ENCODE results near the gene EVC2.

DNA sequence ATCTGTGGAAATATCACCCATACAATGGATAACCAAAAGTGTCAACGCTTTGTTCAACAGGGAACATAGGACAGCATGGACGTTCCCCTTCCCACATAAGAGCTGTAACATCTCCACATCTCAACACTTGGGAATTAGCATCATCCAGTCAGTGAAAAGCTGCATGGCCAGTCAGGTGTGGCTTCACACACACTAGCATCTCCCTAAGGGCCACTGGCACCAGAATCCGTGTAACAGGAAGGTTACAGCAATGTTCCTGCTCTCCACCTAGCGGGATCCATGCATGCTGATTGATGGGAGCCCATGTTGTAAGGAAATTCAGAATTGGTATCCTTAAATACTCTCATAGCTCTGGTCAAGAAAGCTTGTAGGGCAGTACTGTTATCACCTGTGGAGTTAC is 78.8 kb downstream of the EVC2 start:
- TF ChIP-seq, protein P1, sequence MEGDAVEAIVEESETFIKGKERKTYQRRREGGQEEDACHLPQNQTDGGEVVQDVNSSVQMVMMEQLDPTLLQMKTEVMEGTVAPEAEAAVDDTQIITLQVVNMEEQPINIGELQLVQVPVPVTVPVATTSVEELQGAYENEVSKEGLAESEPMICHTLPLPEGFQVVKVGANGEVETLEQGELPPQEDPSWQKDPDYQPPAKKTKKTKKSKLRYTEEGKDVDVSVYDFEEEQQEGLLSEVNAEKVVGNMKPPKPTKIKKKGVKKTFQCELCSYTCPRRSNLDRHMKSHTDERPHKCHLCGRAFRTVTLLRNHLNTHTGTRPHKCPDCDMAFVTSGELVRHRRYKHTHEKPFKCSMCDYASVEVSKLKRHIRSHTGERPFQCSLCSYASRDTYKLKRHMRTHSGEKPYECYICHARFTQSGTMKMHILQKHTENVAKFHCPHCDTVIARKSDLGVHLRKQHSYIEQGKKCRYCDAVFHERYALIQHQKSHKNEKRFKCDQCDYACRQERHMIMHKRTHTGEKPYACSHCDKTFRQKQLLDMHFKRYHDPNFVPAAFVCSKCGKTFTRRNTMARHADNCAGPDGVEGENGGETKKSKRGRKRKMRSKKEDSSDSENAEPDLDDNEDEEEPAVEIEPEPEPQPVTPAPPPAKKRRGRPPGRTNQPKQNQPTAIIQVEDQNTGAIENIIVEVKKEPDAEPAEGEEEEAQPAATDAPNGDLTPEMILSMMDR (IDR thresholded peaks at IDR 0.05): no peak
- TF ChIP-seq EP300 (IDR thresholded peaks at IDR 0.05): no peak
